Stimulated activated effector memory CD8-positive, alpha-beta T cell treated with anti-CD3 and anti-CD28 coated beads, Interleukin-12 subunit alpha, Interleukin-12 subunit beta, amount 100 ng/mL, for 72 hours (primary cell): ENCODE results near the gene WSCD2.

ENCODE experiments used
- ATAC-seq: fragments of 150-1000 bp; cut with Tn5 transposase; 2 replicates; pipeline ENCODE4 v1.10.0; 2021
- DNase-seq, 2 donors: peaks; one replicate each; pipeline ENCODE4 v3.0.0; 2021 to 2022; ENCODE audit warnings: low spot score in 2 of 2
- H3K27ac Mint-ChIP-seq: one replicate; pipeline ENCODE4 v1.8.0; 2022; ENCODE audit warnings: mild to moderate bottlenecking, mixed read lengths
- H3K36me3 Mint-ChIP-seq: one replicate; pipeline ENCODE4 v1.8.0; 2022; ENCODE audit warnings: mild to moderate bottlenecking, mixed read lengths
- H3K4me1 Mint-ChIP-seq: one replicate; pipeline ENCODE4 v1.8.0; 2022; ENCODE audit warnings: mixed read lengths
- H3K4me3 Mint-ChIP-seq: one replicate; pipeline ENCODE4 v1.8.0; 2022; ENCODE audit warnings: mild to moderate bottlenecking, mixed read lengths
- H3K9me3 Mint-ChIP-seq: one replicate; pipeline ENCODE4 v1.8.0; 2022; ENCODE audit warnings: mixed read lengths

WSCD2 gene

DNA sequence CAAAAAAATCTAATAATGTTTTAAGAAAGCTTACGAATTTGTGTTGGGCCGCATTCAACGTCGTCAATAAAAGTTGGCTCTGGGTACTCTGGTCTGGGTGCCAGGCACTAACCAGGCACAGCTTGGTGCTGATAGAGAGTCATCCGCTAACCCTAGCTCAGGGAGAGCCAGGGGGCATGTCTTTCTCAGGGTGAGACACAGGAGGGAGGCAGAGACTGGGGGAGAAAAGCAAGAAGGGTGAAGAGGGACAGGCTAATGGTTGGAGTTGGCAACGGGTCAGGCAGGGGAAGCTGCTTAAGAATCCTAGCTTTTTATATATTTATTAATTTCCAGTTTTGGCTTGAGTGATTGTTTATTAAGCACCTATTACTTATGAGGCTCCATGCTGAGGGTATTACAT is 105.1 kb downstream of the WSCD2 start:
- no peaks in the 10 kb centered on the region for H3K36me3 Mint-ChIP-seq
- DNase-seq, result no peak
- no peak for ATAC-seq
- no peak overlapping the region for H3K4me3 Mint-ChIP-seq
- peaks cover 2% of the 10 kb centered on the region for H3K4me1 Mint-ChIP-seq
- H3K27ac Mint-ChIP-seq, result no peak overlapping the region
- no peaks in the 10 kb centered on the region for H3K9me3 Mint-ChIP-seq

DNA sequence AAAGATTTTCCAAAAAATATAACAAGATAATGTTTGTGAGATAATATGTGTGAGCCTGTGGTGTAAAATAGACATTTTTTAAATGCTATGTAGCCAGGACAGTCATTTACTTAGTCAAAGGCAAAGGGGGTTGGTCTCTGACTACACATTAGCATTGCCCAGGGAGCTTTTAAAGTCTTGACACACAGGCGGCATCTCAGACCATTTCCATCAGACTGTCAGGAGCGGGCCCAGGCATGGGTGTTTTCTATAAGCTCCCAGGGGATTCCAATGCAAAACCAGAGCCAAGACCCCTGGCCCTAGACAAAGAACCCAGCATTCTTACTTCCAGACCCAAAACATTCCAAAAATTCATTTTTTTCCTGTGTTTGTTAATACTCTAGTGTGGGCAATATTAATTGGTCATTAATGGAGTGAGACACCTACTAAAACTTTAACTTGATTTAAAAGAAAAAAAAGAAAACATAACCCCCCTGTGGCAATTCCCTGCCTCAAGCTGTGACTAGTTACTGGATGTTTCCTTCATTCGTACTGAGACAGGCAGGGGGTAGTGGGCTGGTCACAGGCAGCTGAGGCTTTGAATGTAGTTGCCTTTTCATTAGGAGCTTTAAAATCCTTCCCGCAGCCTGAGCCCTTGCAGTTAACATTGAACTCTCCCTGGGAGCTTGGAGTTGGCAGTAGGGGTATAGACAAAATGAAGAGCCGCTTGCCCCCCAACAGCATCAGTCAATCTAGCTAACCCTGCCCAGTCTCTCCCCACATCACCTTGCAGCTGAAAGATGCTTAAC is 106.3 kb downstream of the WSCD2 start:
- Mint-ChIP-seq H3K4me3 (no peak overlapping the region), H3K4me1 (peaks cover 5% of the 10 kb centered on the region), H3K36me3 (no peaks in the 10 kb centered on the region), H3K27ac (no peak overlapping the region), H3K9me3 (no peaks in the 10 kb centered on the region)
- ATAC-seq (no peak), DNase-seq (no peak)

DNA sequence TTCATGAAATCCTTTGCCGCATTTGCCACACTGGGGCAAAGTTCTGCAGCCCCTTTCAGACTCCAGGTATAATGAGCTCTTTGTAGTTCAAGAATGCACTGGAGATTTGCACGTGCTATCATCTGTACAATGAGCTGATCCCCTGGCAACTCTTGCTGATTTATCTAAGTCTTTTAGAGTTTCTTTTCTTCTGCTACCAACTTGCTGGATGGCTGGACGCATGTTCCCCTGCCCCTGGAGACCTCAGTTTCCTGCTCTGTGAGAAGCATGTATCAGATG is 106.8 kb downstream of the WSCD2 start:
- no peak for DNase-seq
- H3K4me1 Mint-ChIP-seq, result peaks cover 5% of the 10 kb centered on the region
- no peak overlapping the region for H3K27ac Mint-ChIP-seq
- H3K4me3 Mint-ChIP-seq, result no peak overlapping the region
- no peaks in the 10 kb centered on the region for H3K36me3 Mint-ChIP-seq
- no peak for ATAC-seq
- no peaks in the 10 kb centered on the region for H3K9me3 Mint-ChIP-seq

GRCh38 chr12:108236366-108236765 is 107.3 kb downstream of the WSCD2 start:
- DNase-seq, result no peak
- Mint-ChIP-seq H3K4me1 (peaks cover 5% of the 10 kb centered on the region), H3K36me3 (no peaks in the 10 kb centered on the region), H3K27ac (no peak overlapping the region), H3K9me3 (no peaks in the 10 kb centered on the region), H3K4me3 (no peak overlapping the region)
- ATAC-seq, result no peak

DNA sequence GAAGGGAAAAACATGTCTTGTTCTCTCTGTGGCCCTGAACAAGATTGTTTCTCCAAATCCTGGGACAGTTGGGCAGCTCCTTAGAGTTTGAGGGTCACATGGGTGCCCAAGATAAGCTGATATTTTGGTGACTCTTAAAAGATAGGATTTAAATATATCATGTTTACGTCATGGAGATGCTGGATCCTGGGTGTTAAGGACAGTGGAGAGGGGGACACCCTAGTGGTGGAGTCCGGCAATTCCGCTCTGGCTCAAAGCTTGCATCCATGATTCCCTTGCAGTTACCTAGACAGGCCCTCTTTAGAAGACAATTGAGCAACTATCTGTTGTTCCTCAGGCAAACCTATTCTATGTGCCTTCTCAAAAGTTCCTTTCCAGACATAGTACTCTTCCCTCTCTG is 108.2 kb downstream of the WSCD2 start:
- ATAC-seq (no peak), DNase-seq (no peak)
- Mint-ChIP-seq H3K27ac (no peak overlapping the region), H3K4me3 (no peak overlapping the region), H3K9me3 (no peaks in the 10 kb centered on the region), H3K4me1 (peaks cover 5% of the 10 kb centered on the region), H3K36me3 (no peaks in the 10 kb centered on the region)

- H3K4me3 Mint-ChIP-seq, result no peak overlapping the region
- peaks cover 5% of the 10 kb centered on the region for H3K4me1 Mint-ChIP-seq
- H3K36me3 Mint-ChIP-seq, result no peaks in the 10 kb centered on the region
- no peak for DNase-seq
- no peak for ATAC-seq
- no peak overlapping the region for H3K27ac Mint-ChIP-seq
- H3K9me3 Mint-ChIP-seq, result no peaks in the 10 kb centered on the region
Observed at GRCh38 chr12:108238474-108238873, 109.4 kb downstream of the WSCD2 start.

GRCh38 chr12:108239378-108239777 is 110.3 kb downstream of the WSCD2 start:
- Mint-ChIP-seq H3K9me3 (no peaks in the 10 kb centered on the region), H3K36me3 (no peaks in the 10 kb centered on the region), H3K27ac (no peak overlapping the region), H3K4me3 (no peak overlapping the region), H3K4me1 (peaks cover 5% of the 10 kb centered on the region)
- no peak for DNase-seq
- no peak for ATAC-seq

- Mint-ChIP-seq H3K4me3 (no peak overlapping the region), H3K36me3 (no peaks in the 10 kb centered on the region), H3K9me3 (no peaks in the 10 kb centered on the region), H3K4me1 (peaks cover 5% of the 10 kb centered on the region), H3K27ac (no peak overlapping the region)
- ATAC-seq, result no peak
- DNase-seq, result no peak
Observed at GRCh38 chr12:108240027-108240785, 111.1 kb downstream of the WSCD2 start.

DNA sequence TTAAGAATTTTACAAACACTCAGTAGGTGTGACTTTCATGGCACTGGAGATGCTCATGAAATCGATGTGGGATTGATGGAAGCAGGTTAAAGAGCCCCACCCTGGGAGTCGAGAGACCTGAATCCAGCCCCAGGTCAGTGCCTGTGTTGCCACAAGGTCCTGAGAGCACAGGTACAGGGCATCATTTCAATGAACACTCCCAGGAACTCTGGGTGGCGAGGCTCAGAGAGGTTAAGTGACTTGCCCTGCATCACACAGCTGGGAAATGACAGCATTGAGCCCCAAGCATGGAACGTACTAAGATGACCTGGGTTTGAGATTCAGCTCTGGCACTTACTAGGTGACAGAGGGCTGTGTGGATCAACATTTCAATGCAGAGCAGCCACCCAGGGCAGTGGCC is 111.8 kb downstream of the WSCD2 start:
- DNase-seq (no peak), ATAC-seq (no peak)
- H3K4me3 Mint-ChIP-seq, result no peak overlapping the region
- no peaks in the 10 kb centered on the region for H3K36me3 Mint-ChIP-seq
- no peak overlapping the region for H3K27ac Mint-ChIP-seq
- no peaks in the 10 kb centered on the region for H3K9me3 Mint-ChIP-seq
- peaks cover 5% of the 10 kb centered on the region for H3K4me1 Mint-ChIP-seq

- no peak for ATAC-seq
- H3K27ac Mint-ChIP-seq, result no peak overlapping the region
- H3K9me3 Mint-ChIP-seq, result no peaks in the 10 kb centered on the region
- H3K4me1 Mint-ChIP-seq, result peaks cover 5% of the 10 kb centered on the region
- no peak for DNase-seq
- no peak overlapping the region for H3K4me3 Mint-ChIP-seq
- no peaks in the 10 kb centered on the region for H3K36me3 Mint-ChIP-seq
Observed at GRCh38 chr12:108241986-108242703, 113.1 kb downstream of the WSCD2 start.

DNA sequence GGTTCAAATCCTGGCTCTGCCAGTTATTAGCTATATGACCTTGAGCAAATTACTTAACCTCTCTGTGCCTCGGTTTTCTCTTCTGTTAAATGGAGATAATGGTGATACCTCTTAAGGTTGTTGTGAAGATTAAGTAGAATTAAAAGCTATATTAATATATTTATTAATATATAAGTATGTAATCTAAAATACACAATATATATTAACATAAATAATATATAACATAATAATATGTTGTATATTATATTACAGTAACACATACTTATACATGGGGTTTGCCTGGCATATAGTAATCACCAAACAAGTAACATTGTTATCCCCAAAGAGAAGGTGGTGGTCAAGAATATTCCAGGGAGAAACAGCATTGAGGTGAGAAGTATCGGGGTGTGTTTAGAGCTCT is 118.0 kb downstream of the WSCD2 start:
- Mint-ChIP-seq H3K4me1 (no peaks in the 10 kb centered on the region), H3K27ac (no peak overlapping the region), H3K36me3 (no peaks in the 10 kb centered on the region), H3K4me3 (no peak overlapping the region), H3K9me3 (no peaks in the 10 kb centered on the region)
- no peak for ATAC-seq
- no peak for DNase-seq

GRCh38 chr12:108248011-108248410 is 118.9 kb downstream of the WSCD2 start:
- Mint-ChIP-seq H3K9me3 (no peaks in the 10 kb centered on the region), H3K36me3 (no peaks in the 10 kb centered on the region), H3K4me1 (no peaks in the 10 kb centered on the region), H3K4me3 (no peak overlapping the region), H3K27ac (no peak overlapping the region)
- DNase-seq, result no peak
- ATAC-seq, result no peak

DNA sequence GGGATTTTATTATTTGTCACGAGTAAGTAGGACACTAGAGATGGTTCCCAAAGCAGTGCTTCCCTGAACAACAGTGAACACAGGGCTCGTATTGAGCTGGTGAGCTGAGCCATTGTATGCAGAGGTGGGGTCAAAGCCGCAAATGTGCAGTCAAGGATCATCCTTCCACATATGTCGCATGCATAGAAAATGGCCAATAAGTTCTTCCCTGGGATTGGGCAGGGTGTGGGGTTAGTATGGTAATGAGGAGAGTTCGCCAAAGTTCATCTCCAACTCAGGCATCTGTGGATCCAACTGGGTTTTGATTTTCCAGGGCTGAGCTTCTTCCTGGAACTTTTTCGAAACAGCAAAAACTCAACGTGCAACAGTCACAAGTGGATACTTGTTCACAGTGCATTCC is 123.4 kb downstream of the WSCD2 start:
- Mint-ChIP-seq H3K9me3 (no peaks in the 10 kb centered on the region), H3K27ac (no peak overlapping the region), H3K4me1 (peaks cover 6% of the 10 kb centered on the region), H3K4me3 (no peak overlapping the region), H3K36me3 (no peaks in the 10 kb centered on the region)
- no peak for DNase-seq
- no peak for ATAC-seq

- no peaks in the 10 kb centered on the region for H3K36me3 Mint-ChIP-seq
- ATAC-seq (no peak), DNase-seq (no peak)
- H3K4me3 Mint-ChIP-seq, result no peak overlapping the region
- H3K9me3 Mint-ChIP-seq, result no peaks in the 10 kb centered on the region
- H3K27ac Mint-ChIP-seq, result no peak overlapping the region
- H3K4me1 Mint-ChIP-seq, result peaks cover 6% of the 10 kb centered on the region
Observed at GRCh38 chr12:108253540-108253939, 124.5 kb downstream of the WSCD2 start.

- ATAC-seq, result no peak
- no peaks in the 10 kb centered on the region for H3K36me3 Mint-ChIP-seq
Observed at GRCh38 chr12:108254030-108254429, 124.9 kb downstream of the WSCD2 start.

More at GRCh38 chr12:108254030-108254429, 124.9 kb downstream of the WSCD2 start:
- no peak for DNase-seq
- no peak overlapping the region for H3K27ac Mint-ChIP-seq
- no peak overlapping the region for H3K4me3 Mint-ChIP-seq
- peaks cover 6% of the 10 kb centered on the region for H3K4me1 Mint-ChIP-seq
- no peaks in the 10 kb centered on the region for H3K9me3 Mint-ChIP-seq
